GM21515 (cell line): ENCODE results near the gene SMC3.
"Not testable (repeated sequence)": the region's sequence is repeated elsewhere in the genome, so short reads cannot be mapped to it uniquely, and the experiment has no call there.

Experiments used
- ATAC-seq: cut with Tn5 transposase; IDR thresholded peaks from one replicate; pipeline ENCODE4 v1.9.1; 2021; ENCODE audit not compliant: unreplicated experiment

The SMC3 gene

DNA sequence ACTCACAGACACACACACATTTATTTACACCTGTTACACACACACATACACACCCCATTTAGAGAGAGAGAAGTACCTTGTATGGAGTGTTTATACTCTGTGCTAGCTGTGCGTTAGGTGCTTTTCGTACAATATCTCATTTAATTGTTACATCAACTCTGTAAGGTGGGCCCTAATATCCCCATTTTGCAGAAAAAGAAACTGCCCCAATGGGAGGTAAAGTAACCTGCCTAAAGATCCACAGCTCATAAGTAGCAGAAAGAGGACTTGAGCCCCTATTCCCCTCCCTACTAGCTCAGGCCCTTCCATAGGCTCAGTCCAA is 52.9 kb downstream of the SMC3 start:
- ATAC-seq = no peak

DNA sequence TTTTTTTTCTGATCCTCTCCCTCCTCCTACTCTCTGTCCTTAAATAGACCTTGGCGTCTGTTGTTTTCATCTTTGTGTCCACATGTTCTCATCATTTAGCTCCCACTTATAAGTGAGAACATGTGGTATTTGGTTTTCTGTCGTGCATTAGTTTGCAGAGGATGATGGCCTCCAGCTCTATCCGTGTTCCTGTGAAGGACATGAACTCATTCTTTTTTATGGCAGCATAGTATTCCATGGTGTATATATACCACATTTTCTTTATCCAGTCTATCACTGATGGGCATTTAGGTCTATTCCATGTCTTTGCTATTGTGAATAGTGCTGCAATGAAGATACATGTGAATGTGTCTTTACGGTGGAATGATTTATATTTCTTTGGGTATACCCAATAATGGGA is 55.8 kb downstream of the SMC3 start:
- not testable (repeated sequence) for ATAC-seq

DNA sequence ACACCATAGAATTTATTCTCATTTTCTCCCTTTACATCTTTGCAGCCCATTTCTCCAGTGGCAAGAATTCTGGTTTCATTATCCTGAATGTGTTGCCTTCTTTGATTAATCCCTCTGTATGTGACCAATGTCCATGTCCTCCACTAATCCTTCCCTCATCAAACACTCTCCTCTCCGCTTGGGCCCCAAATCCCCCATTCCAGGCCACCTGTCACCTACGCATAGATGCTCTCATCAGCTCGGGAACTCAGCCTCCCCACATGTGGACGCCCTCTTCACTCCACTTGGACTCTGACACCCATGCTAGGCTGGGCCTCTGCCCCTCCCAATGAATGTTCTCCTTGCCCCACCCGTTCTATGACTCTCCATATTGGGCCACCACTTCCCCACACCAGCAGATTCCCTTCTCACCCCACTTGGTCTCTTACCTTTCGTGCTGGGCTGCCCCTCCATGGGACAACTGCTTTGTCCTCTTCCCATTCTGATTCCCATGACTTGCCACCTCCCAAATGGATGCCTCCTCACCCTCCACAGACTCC is 57.9 kb downstream of the SMC3 start:
- no peak for ATAC-seq

DNA sequence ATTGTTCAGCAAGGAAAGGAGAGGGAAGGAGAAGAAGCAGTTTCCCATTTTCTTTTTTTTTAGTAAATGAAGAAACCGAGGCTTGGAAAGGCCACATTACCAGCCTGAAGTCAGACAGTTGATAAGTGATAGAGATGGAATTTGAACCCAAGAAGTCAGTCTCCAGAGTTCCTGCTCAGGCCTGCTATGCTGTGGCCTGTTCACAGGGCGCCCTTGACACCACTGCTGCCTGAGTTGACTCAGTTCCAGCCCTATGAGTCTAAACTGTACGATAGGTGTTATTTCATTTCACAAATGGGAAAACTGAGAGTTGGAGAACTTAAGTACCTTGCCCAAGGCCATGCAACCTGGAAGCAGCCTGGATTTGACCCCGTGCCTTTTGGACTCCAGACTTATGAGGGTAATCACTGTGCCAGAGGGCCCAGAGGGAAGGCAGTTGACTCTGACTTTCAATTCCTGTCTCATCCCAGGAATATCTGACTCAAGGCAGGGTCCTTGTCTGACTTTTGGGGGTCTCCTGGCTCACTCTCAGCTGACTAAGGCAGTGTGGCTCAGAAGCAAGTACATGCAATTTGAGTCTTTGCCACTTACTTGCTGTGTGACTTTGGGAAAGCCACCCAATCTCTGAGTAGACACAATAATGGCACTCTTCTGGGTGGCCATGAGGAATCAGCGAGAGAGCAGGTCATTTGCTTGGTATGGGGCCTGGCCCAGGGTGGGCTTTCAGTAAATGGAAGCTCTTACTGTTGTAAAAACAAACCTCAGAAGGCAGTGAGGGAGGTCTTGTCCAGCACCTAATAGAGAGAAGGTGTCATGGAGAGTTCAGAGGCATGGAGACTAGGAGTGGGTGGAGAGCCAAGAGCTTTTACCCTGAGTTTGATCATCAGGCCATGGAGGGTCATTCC is 58.7 kb downstream of the SMC3 start:
- no peak for ATAC-seq

DNA sequence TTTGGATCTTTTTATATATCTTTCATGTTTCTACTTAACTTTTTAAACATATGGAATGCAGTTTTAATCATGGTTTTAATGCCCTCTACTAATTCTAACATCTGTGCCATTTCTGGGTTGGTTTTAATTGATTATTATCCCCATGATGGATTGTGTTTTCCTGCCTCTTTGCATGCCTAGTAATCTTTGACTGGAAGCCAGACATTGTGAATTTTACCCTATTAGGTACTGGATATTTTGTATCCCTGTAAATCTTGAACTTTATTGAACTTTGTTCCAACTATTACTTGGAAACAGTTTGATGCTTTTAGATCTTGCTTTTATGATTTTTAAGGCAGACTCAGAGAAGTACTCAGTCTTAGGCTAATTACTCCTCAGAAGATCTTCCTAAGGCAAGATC is 60.7 kb downstream of the SMC3 start:
- ATAC-seq = no peak

DNA sequence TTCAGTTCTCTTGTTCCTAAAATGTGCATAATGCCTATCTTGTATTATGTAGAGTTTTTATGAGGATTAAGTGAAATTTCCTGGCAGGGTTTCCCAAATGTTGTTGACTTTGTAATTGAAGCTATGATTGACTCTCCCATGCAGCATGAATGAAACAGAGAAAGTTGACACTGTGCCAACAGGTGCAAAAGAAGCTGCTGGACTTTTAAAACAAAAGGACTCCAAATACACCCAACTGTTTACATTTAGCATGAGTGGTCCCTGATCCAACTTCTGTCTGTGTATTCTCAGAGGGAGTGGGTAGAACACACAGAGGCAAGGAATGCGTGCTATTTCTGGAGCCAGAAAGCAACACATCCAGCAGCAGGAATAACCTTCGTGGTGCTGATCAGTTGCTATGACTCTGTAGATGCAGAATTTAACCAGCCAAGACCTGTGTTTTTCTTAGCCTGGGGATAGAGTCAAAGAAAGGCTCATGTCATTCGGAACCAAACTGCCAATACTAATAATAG is 62.2 kb downstream of the SMC3 start:
- no peak for ATAC-seq

DNA sequence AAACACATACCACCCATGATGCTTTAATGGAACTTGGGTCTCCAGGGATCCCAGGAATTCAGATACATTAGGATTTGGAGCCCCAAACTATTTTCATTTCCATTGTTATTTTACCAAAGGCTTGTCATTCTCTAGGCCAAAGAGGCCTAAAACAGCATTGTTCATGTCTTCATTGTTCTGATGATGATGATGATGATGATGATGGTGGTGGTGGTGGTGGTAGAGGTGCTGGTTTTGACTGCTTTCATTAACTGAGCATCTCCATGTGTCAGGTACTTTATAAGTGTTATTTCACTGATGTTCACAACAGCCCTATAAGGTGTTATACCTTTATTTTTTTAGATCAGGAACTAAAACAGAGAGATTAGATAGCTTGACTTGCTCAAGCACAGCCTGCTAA is 64.4 kb downstream of the SMC3 start:
- ATAC-seq = no peak

DNA sequence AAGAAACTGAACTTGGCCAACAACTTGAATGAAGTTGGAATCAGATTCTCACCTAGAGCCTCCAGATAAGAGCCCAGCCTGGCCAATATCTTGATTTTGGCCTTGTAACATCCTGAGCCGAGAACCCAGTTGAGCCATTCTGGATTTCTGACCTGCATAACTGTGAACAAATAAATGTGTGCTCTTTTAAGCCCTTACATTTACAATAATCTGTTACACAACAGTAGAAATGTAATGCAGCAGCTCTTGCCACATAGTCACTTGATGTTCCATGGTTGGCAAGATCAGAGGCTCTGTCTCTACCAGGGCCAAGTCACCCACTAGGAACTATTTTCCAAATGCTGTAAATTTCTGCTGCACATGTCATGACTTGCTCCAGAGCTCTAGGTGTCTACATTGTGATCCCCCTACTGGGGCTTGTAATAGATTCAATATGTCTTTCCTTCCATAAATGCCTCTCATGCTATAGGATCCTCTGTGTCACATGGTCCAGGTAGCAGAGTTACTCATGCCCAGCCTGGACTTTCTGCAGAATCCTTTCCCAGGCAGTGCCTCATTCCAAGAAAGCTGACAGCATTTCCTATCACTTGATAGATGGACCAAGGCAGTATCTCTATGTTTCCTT is 65.2 kb downstream of the SMC3 start:
- no peak for ATAC-seq

DNA sequence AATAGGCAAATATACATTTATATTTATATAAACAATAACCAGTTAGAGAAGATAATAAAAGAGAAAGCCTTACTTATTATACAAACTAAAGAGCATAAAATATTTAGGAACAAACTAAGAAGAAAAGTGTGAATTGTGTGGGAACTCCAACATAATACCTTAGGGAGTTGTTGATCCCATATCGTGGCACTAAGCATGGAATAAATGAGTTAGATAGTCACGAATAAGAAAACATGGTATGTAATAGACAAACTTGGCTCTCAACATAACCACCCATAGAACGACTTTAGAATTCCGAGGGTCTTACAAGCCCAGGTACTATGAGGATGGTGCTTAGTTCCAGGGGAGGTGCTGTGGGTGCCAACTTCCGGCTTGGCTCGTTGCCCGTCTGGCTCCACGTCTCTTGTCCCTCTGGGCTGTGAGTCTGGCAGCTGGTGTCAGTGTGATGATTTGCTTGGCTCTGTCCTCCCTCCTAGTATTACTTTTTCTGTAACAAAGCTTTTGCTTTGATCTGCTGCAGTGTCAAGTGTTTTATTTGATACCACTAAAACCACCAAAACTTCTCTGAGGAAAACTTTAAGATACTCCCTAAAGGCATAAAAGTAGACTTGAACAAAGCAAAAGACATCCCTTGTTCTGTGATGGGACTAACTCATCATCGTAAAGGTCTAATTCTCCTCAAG is 67.2 kb downstream of the SMC3 start:
- no peak for ATAC-seq

DNA sequence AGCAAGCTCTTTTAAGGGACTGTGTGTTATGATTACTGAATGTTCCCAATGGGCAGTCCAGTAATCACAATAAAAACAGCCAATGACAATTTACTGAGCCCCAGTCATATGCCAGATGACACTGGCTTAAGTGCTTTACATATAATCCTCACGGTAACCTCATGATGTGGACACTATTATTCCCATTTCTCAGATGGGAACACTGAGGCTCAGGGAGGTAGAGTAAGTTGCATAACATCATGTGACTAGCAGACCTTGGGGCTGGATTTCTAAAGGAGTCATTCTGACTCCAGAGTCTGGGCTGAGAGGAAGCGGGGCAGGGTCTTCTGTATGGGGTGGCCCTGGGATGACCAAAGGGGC is 69.1 kb downstream of the SMC3 start:
- ATAC-seq = no peak

DNA sequence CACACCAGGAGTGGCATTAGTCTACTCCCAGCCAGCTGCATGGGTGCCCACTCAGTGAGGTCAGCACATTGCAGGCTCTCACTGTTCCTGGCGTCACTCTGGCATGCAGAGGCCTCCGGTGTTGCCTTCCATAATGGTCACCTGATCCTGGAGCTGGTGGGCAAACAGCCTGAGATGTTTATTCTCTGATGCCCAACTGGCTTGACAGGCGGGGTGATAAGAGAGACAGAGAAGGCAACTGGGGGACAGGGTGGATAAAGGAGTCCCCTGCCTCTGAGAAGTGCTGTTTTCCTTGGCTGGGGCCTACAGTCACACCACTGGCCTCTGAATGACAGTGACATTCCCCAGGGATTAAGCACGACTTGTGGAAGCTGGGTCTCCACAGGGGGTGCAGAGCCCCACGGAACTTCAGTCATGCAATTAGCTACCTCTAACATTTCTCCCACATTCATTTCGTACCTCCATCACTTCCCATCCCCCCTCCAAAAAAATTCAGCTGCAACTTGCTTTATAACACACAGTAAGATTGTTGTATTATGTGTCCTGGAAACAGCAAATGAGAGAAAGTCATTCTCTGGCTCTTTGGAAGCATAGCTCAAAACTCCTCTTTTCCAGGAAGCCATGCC is 69.5 kb downstream of the SMC3 start:
- ATAC-seq = no peak

DNA sequence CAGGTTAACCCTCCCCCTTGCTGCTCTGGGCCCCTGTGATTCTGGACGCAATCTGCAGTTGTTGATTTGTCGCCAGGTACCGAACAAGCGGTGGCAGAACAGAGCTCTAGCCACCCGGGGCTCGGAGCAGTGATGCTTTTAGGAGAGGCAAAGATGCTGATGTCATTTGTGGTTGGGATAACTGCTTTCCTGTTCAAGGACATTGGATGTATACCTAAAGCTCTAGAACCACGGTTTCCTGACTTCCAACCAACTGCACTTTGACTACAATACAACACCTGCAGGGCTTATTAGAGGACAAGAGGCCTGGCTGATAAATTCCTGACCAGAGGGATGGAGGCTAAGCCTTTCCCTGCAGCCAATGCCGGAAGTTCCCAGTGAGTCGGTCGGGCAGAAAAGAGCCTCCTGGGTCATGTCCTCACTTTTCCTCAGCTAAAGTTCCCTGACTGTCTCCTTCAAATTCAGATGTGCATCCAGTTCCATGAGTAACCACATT is 70.1 kb downstream of the SMC3 start:
- no peak for ATAC-seq

DNA sequence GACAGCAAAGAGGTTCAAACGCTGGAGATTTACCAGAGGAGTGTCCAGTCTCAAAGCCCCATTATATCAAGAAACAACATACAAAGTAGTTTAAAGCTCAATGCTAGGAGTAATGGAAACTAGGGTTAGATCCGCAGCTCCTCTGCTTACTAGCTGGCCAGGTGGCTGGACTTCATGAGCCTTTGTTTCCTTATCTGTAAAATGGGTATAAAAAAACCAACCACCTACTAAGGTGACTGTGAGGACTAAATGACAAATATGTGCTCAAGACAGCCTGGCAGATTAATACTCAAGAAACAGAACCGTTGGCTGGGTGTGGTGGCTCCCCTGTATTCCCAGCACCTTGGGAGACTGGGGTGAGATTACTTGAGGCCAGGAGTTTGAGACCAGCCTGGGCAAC is 70.8 kb downstream of the SMC3 start:
- ATAC-seq = no peak

DNA sequence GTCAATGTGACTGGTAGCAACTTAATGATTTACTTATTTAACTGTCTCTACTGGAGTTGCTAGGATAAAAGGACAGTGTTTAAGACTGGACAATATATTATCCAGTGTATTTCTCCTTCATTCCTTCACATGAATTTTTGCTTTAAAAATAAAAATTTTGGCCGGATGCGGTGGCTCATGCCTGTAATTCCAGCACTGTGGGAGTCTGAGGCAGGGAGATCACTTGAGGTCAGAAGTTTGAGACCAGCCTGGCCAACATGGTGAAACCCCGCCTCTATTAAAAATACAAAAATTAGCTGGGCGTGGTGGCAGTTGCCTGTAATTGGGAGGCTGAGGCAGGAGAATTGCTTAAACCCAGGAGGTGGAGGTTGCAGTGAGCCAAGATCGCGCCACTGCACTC is 71.6 kb downstream of the SMC3 start:
- not testable (repeated sequence) for ATAC-seq

DNA sequence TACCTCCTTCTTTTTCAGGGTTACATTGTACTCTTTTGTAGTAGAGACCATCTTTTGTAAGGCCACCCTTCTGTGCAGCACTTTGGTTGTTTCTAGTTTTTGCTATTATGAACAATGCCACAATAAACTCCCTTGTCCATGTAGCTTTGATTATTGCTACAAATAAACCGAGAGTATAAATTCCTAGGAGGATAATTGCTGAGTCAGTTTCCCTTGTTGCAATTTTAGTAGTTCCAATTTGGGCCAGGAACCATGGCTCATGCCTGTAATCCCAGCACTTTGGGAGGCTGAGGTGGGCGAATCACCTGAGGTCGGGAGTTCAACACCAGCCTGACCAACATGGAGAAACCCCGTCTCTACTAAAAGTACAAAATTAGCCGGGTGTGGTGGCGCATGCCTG is 72.4 kb downstream of the SMC3 start:
- not testable (repeated sequence) for ATAC-seq

DNA sequence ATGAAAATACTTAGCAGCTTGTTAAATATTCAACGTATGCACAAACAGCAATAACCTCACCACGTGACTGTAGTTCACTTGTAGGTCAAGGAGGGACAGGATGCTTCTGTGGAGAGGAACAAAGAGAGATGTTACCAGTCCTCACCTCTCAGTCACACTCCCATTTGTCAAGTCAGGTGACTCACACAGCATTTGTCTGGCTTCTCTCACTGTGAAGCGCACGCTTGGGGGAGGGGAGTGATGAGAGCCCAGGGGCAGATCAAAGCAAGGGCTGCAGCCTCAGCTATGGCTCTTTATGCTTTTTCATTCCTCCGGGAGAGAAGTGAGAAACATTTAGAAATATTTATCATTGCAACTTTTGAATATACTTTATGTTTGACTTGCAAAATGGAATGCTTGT is 73.8 kb downstream of the SMC3 start:
- no peak for ATAC-seq

DNA sequence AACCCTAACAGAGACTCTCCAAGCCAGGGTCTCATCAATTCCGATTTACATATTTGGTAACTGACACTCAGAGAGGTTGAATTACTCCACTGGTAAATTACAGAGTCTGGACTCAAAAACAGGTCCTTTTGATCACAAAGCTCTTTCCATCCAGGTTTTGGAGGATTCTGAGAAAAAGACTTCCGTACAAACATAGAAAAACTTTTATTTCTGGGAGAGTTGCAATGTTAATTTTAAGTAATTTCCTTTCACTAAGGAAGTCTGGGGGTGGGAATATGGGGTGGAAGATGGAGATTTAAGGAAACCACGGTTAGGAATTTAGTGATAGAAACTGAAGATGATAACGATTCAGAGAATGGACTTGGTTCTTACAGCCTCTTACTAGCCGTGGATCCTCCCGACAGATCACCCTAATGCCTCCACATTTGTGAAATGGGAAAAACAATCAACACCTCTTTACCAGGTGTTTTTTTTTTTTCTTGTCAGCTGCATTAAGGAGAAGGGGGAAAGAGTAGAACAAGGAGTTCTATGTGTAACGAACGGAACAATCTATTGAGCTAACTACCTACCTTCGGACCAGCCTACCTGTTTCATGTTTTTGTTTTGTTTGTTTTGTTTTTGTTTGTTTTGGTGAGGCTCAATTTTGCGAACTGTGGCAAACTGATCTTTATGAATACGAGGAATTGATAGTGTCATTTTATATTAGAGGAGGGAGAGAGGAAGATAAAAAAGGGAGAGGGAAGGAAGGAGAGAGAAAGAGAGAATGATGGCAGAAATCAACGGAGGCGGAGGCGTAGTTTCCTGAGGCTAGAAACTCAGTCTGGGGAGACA is 74.9 kb downstream of the SMC3 start:
- no peak for ATAC-seq

DNA sequence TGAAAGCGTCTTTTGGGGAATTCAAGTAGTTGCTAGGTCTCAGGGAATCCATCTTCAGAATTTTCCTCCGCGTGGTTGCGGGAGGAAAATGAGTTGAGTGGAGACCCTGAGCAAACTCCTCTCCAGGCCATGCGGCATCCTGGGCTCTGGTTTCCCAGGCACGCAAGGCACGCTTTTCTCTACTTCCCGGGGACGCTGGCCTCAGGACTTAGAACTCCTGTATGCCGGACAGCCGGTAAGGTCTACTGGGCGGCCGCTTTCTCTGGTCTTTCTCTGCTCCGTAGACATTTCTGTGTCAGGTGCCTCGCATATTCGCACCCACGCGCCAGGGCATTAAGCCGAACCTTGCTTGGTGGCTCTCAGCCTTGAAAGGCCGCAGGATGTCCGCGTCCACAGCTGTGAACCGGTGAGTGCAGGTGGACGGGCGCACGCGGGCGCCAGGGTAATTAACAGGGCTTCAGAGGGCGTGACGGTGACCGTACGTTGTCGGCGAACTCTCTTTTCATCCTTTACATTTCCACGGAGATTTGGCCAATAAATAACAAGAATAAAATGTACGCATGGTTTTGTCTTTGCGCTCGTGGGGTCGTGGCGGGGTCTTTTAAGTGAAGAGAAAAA is 75.6 kb downstream of the SMC3 start:
- no peak for ATAC-seq

DNA sequence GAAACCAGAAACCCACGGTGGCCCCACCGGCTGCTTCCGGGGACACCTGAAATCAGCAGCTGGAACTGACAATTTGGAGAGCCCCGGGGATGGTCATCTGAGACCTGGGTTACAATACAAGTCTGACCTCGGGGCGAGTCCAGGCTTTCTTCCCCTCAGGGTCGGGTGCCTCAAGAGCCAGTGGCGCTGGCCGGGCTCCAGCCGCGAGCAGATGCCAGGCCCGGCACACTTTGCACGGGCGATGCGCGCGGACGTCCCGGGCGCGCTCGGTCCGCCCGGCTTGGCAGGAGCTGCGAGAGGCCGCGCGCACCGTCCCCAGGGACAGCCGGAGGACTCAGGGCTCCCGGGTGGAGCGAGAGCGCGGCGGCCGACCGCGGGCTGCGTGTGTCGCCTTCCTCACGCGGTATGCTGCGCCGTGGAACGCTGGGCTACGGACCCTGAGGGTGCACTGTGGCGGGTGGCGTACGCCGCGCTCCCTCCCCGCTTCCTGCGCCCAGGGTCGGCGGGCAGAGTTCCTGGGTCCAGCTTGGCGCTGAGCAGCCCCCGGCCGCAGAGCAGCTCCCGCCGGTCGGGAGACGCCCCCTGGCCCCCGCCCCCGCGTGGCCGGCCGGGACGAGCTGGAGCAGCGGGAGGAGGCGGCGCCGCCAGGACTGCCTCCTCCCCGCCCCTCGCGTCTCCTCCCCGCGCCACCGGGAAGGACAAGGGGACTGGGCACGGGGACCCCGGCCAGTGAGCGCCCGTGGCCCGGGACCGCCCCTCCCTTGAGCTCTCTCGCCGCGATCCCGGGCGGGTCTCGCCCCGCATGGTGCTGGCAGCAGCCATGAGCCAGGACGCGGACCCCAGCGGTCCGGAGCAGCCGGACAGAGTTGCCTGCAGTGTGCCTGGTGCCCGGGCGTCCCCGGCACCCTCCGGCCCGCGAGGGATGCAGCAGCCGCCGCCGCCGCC is 76.4 kb downstream of the SMC3 start, which contains the start of gene RBM20:
TSS of gene RBM20 (plus strand) at position 684 of the 945 bp plus-strand sequence. CDS start at position 803, 119 bp downstream.
- no peak for ATAC-seq
